K562 (cell line): Measurements from ENCODE around the gene RASSF1. TPM values are rescaled to one million over a fixed set of nuclear protein-coding genes. Genes with fewer than 3 reads are reported as not detected.

Source experiments
- BRD9 ChIP-seq: fragments of 450-650 bp; IDR thresholded peaks from 2 replicates; pipeline ENCODE4 v1.6.1; 2018; ENCODE audit warnings: low read depth; ENCODE audit not compliant: partially characterized antibody
- E2F3 ChIP-seq: fragments of 250-450 bp; sonication (Bioruptor Pico); IDR thresholded peaks from 2 replicates; pipeline ENCODE4 v1.4.0; 2020; ENCODE audit warnings: mild to moderate bottlenecking
- KDM1A ChIP-seq, 2 experiments: fragments of 450-650 bp; IDR thresholded peaks; 2 replicates each; pipeline ENCODE4 v1.6.1; 2016; ENCODE audit warnings: mild to moderate bottlenecking in 2 of 2
- LEF1 ChIP-seq: fragments of 450-650 bp; IDR thresholded peaks from 2 replicates; pipeline ENCODE4 v1.6.1; 2016; ENCODE audit warnings: mild to moderate bottlenecking
- NFATC3 ChIP-seq: fragments of 450-650 bp; IDR thresholded peaks from 2 replicates; pipeline ENCODE4 v1.6.1; 2017; ENCODE audit warnings: mild to moderate bottlenecking
- NFRKB ChIP-seq: fragments of 450-650 bp; IDR thresholded peaks from 2 replicates; pipeline ENCODE4 v1.6.1; 2016; ENCODE audit warnings: low read depth
- NONO ChIP-seq, 2 experiments: fragments of 200-400 bp in 1 of 2; fragments of 450-650 bp in 1 of 2; formaldehyde crosslinking in 1 of 2; IDR thresholded peaks; 2 replicates each; pipeline ENCODE4 v1.6.1; 2017; ENCODE audit warnings: low read depth in 2 of 2, mild to moderate bottlenecking in 2 of 2, moderate library complexity in 2 of 2, low read length in 1 of 2
- RBFOX2 ChIP-seq: fragments of 200-400 bp; formaldehyde crosslinking; IDR thresholded peaks from 2 replicates; pipeline ENCODE4 v1.6.1; 2017; ENCODE audit warnings: low read depth, mild to moderate bottlenecking, low read length, moderate library complexity
- RBM22 ChIP-seq: fragments of 200-400 bp; formaldehyde crosslinking; IDR thresholded peaks from 2 replicates; pipeline ENCODE4 v1.6.1; 2018; ENCODE audit warnings: low read length, low read depth; ENCODE audit not compliant: poor library complexity, severe bottlenecking
- RHOXF2B ChIP-seq: fragments of 250-450 bp; sonication (Bioruptor Pico); conservative IDR thresholded peaks from 2 replicates; pipeline ENCODE4 v1.5.1; 2021
- RUNX1 ChIP-seq: sonication (generic); IDR thresholded peaks from 2 replicates; pipeline ENCODE4 v1.6.1; 2016; ENCODE audit warnings: antibody characterized with exemption, low read depth
- SETDB1 ChIP-seq: IDR thresholded peaks from one replicate; pipeline ENCODE4 v1.6.1; 2012; ENCODE audit warnings: low read length, control low read depth, inconsistent platforms
- SIN3B ChIP-seq: fragments of 450-650 bp; IDR thresholded peaks from 2 replicates; pipeline ENCODE4 v1.6.1; 2017; ENCODE audit warnings: low read depth, mild to moderate bottlenecking, moderate library complexity
- SMAD1 ChIP-seq: fragments of 150-350 bp; IDR thresholded peaks from 2 replicates; pipeline ENCODE4 v1.6.1; 2014; ENCODE audit warnings: low read length, low read depth; ENCODE audit not compliant: partially characterized antibody
- SMARCE1 ChIP-seq: fragments of 450-650 bp; IDR thresholded peaks from 2 replicates; pipeline ENCODE4 v1.7.1; 2016; ENCODE audit warnings: mild to moderate bottlenecking
- ZC3H4 ChIP-seq: sonication (generic); formaldehyde crosslinking; IDR thresholded peaks from 2 replicates; pipeline ENCODE4 v1.9.0; 2021; ENCODE audit warnings: missing genetic modification reagents, borderline replicate concordance
- ZFP30 ChIP-seq: fragments of 250-450 bp; sonication (Bioruptor Pico); IDR thresholded peaks from 2 replicates; pipeline ENCODE4 v1.8.0; 2022; ENCODE audit warnings: moderate library complexity, mild to moderate bottlenecking, inconsistent platforms, borderline replicate concordance
- ZKSCAN3 ChIP-seq: fragments of 250-450 bp; sonication (Bioruptor Pico); IDR thresholded peaks from 2 replicates; pipeline ENCODE4 v1.4.0; 2020
- ZKSCAN8 ChIP-seq: fragments of 200-800 bp; sonication (Bioruptor generic); IDR thresholded peaks from 2 replicates; pipeline ENCODE4 v1.6.1; 2016; ENCODE audit warnings: missing genetic modification characterization, missing compliant biosample characterization
- ZNF121 ChIP-seq: sonication (generic); formaldehyde crosslinking; conservative IDR thresholded peaks from 2 replicates; pipeline ENCODE4 v1.8.0; 2022; ENCODE audit warnings: missing genetic modification reagents
- polyA plus RNA-seq, 8 experiments: library from polyadenylated mRNA; depleted of rRNA in 4 of 8; stranded (reverse) in 5 of 8; unstranded in 3 of 8; fragments of >200 nt; fragmentation: Nextera tagmentation in 2 of 8; fragmentation: Illumina TruSeq in 1 of 8; extraction: Ambion mirVana in 2 of 8; extraction: Trizol in 1 of 8; gene quantifications; 2 replicates each; pipeline versions ENCODE4 v1.2.1 to v1.2.3, GENCODE V29; 2011 to 2014; ENCODE audit warnings: inconsistent platforms in 1 of 8, missing spikeins in 1 of 8
- total RNA-seq, 7 experiments: library from RNA; depleted of rRNA in 6 of 7; stranded (reverse); fragments of >200 nt in 6 of 7; fragmentation: Illumina TruSeq in 2 of 7; extraction: Trizol in 2 of 7; gene quantifications; 2 replicates each; pipeline versions ENCODE4 v1.2.1 to v1.2.3, GENCODE V29; 2011 to 2021; ENCODE audit warnings: low replicate concordance in 1 of 7
- TF ChIP-seq, protein P1 (sequence below): fragments of 250-450 bp; sonication (Bioruptor Pico); IDR thresholded peaks from 2 replicates; pipeline ENCODE4 v1.4.0; 2020; ENCODE audit warnings: borderline replicate concordance
- TF ChIP-seq, protein P2 (sequence below): fragments of 250-450 bp; sonication (Bioruptor Pico); IDR thresholded peaks from 2 replicates; pipeline ENCODE4 v1.5.0; 2020; ENCODE audit warnings: mild to moderate bottlenecking
- TF ChIP-seq, protein P3 (sequence below): fragments of 450-650 bp; IDR thresholded peaks from 2 replicates; pipeline ENCODE4 v1.6.1; 2016; ENCODE audit warnings: antibody characterized with exemption
- TF ChIP-seq, protein P4 (sequence below): fragments of 250-450 bp; sonication (Bioruptor Pico); IDR thresholded peaks from 2 replicates; pipeline ENCODE4 v1.5.0; 2020; ENCODE audit warnings: mild to moderate bottlenecking, borderline replicate concordance

Gene RASSF1
- total and polyA plus RNA-seq, 9 of the 15 experiments (the other 6 are each of a cell fraction or from before 2014, with no cell fraction given), result 3.6 to 57.1 (median 24.6) TPM

DNA sequence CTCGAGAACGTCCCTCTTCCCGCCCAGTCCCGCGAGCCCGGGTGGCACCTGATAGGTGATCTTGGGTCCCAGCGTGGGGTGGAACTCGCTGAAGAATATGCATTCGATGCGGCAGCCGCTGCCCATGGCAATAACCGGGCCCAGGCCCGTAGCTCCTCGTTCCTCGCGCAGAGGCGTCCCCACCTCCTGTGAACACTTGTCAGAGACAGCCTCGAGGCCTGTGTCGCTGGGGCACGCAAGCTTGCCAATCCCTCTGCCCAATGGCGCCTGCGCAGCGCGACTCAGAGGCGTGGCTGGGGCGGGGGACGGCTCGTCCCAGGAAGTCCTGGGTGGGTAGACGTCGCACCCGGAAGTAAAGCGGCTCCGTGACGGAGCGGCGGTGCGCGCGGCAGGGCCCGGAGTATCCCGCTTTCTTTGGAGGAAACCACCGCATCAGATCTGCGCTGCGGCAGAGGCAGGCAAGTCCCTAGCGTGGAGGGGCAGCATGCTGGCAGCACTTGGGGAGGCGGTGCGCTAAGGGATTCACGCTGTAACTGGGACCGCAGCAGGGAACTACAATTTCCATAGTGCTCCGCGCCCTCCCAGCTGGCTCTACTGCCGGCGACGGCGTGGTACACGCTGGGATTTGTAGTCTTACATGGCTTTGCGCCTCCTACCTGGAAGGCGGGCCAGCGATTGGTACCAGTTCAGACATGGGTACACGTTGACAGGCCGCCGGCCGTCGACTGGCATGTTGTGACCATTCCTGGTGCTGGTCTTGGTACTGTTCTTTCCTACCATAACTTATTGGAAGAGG lies 10.1 kb upstream of the RASSF1 start, which contains the start of the genes CYB561D2 and NPRL2 (continued):
- TF ChIP-seq, protein P1, sequence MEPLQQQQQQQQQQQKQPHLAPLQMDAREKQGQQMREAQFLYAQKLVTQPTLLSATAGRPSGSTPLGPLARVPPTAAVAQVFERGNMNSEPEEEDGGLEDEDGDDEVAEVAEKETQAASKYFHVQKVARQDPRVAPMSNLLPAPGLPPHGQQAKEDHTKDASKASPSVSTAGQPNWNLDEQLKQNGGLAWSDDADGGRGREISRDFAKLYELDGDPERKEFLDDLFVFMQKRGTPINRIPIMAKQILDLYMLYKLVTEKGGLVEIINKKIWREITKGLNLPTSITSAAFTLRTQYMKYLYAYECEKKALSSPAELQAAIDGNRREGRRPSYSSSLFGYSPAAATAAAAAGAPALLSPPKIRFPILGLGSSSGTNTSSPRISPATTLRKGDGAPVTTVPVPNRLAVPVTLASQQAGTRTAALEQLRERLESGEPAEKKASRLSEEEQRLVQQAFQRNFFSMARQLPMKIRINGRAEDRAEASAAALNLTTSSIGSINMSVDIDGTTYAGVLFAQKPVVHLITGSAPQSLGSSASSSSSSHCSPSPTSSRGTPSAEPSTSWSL (CRISPR knock-in tag), result no peak
- TF ChIP-seq BRD9 (no peak), SIN3B (peak; percentile 63), SETDB1 (no peak), LEF1 (no peak), NFATC3 (no peak), RHOXF2B (no peak), ZC3H4 (CRISPR knock-in tag) (no peak), SMARCE1 (no peak), ZKSCAN3 (CRISPR knock-in tag) (no peak), RUNX1 (no peak), ZNF121 (no peak), RBM22 (no peak), ZKSCAN8 (no peak), RBFOX2 (peak; percentile 84), SMAD1 (no peak), KDM1A (IDR thresholded peaks at IDR 0.05) (no peak), NONO (IDR thresholded peaks at IDR 0.05; ENCODE audit: low read depth in 2 of 2, low read length in 1 of 2) (no peak), NFRKB (no peak), ZFP30 (CRISPR knock-in tag) (no peak), E2F3 (CRISPR knock-in tag) (0 out of 2 replicates have a peak, but pooled peaks have one; percentile 38)
- TF ChIP-seq, protein P2, sequence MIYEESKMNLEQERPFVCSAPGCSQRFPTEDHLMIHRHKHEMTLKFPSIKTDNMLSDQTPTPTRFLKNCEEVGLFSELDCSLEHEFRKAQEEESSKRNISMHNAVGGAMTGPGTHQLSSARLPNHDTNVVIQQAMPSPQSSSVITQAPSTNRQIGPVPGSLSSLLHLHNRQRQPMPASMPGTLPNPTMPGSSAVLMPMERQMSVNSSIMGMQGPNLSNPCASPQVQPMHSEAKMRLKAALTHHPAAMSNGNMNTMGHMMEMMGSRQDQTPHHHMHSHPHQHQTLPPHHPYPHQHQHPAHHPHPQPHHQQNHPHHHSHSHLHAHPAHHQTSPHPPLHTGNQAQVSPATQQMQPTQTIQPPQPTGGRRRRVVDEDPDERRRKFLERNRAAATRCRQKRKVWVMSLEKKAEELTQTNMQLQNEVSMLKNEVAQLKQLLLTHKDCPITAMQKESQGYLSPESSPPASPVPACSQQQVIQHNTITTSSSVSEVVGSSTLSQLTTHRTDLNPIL (CRISPR knock-in tag), result no peak
- TF ChIP-seq, protein P3, sequence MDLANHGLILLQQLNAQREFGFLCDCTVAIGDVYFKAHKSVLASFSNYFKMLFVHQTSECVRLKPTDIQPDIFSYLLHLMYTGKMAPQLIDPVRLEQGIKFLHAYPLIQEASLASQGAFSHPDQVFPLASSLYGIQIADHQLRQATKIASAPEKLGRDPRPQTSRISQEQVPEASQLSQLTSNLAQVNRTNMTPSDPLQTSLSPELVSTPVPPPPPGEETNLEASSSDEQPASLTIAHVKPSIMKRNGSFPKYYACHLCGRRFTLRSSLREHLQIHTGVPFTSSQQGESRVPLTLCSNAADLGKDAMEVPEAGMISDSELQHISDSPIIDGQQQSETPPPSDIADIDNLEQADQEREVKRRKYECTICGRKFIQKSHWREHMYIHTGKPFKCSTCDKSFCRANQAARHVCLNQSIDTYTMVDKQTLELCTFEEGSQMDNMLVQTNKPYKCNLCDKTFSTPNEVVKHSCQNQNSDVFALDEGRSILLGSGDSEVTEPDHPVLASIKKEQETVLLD, result peak; percentile 67; the same call in 1 of the 2 replicates
- TF ChIP-seq, protein P4, sequence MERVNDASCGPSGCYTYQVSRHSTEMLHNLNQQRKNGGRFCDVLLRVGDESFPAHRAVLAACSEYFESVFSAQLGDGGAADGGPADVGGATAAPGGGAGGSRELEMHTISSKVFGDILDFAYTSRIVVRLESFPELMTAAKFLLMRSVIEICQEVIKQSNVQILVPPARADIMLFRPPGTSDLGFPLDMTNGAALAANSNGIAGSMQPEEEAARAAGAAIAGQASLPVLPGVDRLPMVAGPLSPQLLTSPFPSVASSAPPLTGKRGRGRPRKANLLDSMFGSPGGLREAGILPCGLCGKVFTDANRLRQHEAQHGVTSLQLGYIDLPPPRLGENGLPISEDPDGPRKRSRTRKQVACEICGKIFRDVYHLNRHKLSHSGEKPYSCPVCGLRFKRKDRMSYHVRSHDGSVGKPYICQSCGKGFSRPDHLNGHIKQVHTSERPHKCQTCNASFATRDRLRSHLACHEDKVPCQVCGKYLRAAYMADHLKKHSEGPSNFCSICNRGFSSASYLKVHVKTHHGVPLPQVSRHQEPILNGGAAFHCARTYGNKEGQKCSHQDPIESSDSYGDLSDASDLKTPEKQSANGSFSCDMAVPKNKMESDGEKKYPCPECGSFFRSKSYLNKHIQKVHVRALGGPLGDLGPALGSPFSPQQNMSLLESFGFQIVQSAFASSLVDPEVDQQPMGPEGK (CRISPR knock-in tag), result no peak
